ENCODE data around the gene RAPGEF4.

DNA sequence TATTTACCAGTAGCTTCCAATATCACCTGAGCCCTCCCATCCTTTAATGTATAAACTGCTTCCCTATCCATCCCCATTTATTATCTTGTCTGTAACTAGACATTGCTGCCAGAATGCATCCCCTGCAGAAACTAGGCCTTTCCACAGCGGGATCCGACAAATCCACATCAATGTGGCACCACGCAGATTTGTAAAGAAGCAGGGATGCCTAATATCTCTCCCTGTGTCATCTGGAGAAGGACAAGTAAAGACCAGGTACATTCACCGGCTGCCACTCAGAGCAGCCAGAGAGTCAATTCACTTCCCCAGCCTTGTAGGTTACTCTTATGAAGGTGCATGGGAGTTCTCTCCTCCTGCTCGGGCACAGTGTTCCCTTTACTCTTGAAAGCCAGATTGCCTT is 241.2 kb downstream of the RAPGEF4 start:
- TF ChIP-seq CTCF (conservative IDR thresholded peaks at IDR 0.05): no peak
- no peak for TF ChIP-seq EZH2 (IDR thresholded peaks at IDR 0.05; ENCODE audit: low read depth)
